K562 (cell line): Measurements from ENCODE around the gene MYO18B. TPM values are rescaled to one million over a fixed set of nuclear protein-coding genes. Genes with fewer than 3 reads are reported as not detected.

Source experiments
- ATAC-seq: fragments of 200-7000 bp; cut with Tn5 transposase; 3 replicates; pipeline ENCODE4 v1.9.1; 2020; ENCODE audit warnings: moderate library complexity
- BruUV-seq: library from RNA; stranded (reverse); fragments of 400-500 nt; replicated peaks from 2 replicates; lab custom pipeline; 2021; lab: Mats Ljungman, UMichigan
- CTCF ChIA-PET: fragments of 300-600 bp; formaldehyde crosslinking; extraction: SDS; loops from one replicate; lab custom pipeline; 2021; ENCODE audit warnings: low intra/inter-chr PET ratio; lab: Yijun Ruan, JAX
- POLR2A ChIA-PET: fragments of 300-600, 350-650 bp; sonication (Branson Sonifier 250); formaldehyde crosslinking; extraction: SDS; loops from one replicate; lab custom pipeline; 2021; ENCODE audit warnings: antibody characterized with exemption, inconsistent platforms; lab: Yijun Ruan, JAX
- DNase-seq, 4 experiments: peaks; one replicate each; pipeline versions ENCODE4 v3.0.0 to v3.0.0-alpha.2; 2011 to 2018; ENCODE audit warnings: low spot score in 3 of 4, mixed read lengths in 3 of 4; ENCODE audit errors: extremely low read depth in 1 of 4
- FAIRE-seq: peaks from 2 replicates; lab custom pipeline; 2011; peaks lifted over from hg19 to GRCh38; lab: Jason Lieb, UNC
- H2AFZ ChIP-seq: 2 replicates; pipeline ENCODE4 v1.6.0; 2011; ENCODE audit warnings: low read depth, low read length, control low read depth, inconsistent platforms
- H3K27ac ChIP-seq: fragments of 200-600 bp; 3 replicates; pipeline ENCODE4 v1.8.0; 2011; ENCODE audit warnings: low read depth, mild to moderate bottlenecking, control low read depth, inconsistent platforms, low read length, moderate library complexity, mixed read lengths; ENCODE audit errors: extremely low read depth
- H3K27me3 ChIP-seq, 2 experiments: fragments of 300-600 bp in 1 of 2; 2 replicates in 1 of 2; 3 replicates in 1 of 2; pipeline versions ENCODE4 v1.6.0 to v1.8.0; 2011; ENCODE audit warnings: inconsistent platforms in 2 of 2, low read length in 2 of 2, mild to moderate bottlenecking in 1 of 2, mixed read lengths in 1 of 2, moderate library complexity in 1 of 2; ENCODE audit not compliant: control insufficient read depth in 2 of 2, insufficient read depth in 2 of 2
- H3K36me3 ChIP-seq: fragments of 300-600 bp; 3 replicates; pipeline ENCODE4 v1.8.0; 2011; ENCODE audit warnings: mild to moderate bottlenecking, low read length, inconsistent platforms; ENCODE audit not compliant: control insufficient read depth, insufficient read depth
- H3K4me1 ChIP-seq, 2 experiments: fragments of 200-600 bp in 1 of 2; replicated peaks in 1 of 2; 2 replicates in 1 of 2; 3 replicates in 1 of 2; pipeline versions ENCODE4 v1.5.1 to v1.8.0; 2011; ENCODE audit warnings: inconsistent platforms in 2 of 2, low read length in 2 of 2, mild to moderate bottlenecking in 1 of 2, mixed read lengths in 1 of 2, moderate library complexity in 1 of 2; ENCODE audit not compliant: control insufficient read depth in 2 of 2, insufficient read depth in 2 of 2
- H3K4me2 ChIP-seq: 2 replicates; pipeline ENCODE4 v1.6.1; 2011; ENCODE audit warnings: low read length, control low read depth, inconsistent platforms, mixed read lengths; ENCODE audit not compliant: insufficient read depth
- H3K4me3 ChIP-seq: fragments of 200-600 bp; sonication (generic), shearing (Covaris generic); 2 replicates; pipeline ENCODE4 v1.5.1; 2016; ENCODE audit warnings: control low read depth, inconsistent platforms
- H3K79me2 ChIP-seq: fragments of 200-600 bp; 3 replicates; pipeline ENCODE4 v1.8.0; 2011; ENCODE audit warnings: low read length, inconsistent platforms; ENCODE audit not compliant: control insufficient read depth, insufficient read depth
- H3K9ac ChIP-seq, 2 experiments: 2 replicates each; pipeline versions ENCODE4 v1.6.0 to v1.6.1; 2011; ENCODE audit warnings: low read depth in 2 of 2, low read length in 2 of 2, control low read depth in 1 of 2, inconsistent platforms in 1 of 2, mild to moderate bottlenecking in 1 of 2, mixed read lengths in 1 of 2; ENCODE audit not compliant: insufficient read depth in 1 of 2
- H3K9me1 ChIP-seq: one replicate; pipeline ENCODE4 v1.6.0; 2011; ENCODE audit warnings: inconsistent platforms, mild to moderate bottlenecking, low read length, moderate library complexity; ENCODE audit not compliant: control insufficient read depth, insufficient read depth
- H3K9me3 ChIP-seq: replicated peaks from 2 replicates; pipeline ENCODE4 v1.5.1; 2011; ENCODE audit warnings: low read depth, low read length, inconsistent platforms; ENCODE audit not compliant: control insufficient read depth, insufficient read depth
- H4K20me1 ChIP-seq: replicated peaks from 2 replicates; pipeline ENCODE4 v1.6.1; 2011; ENCODE audit warnings: low read length, inconsistent platforms, mixed read lengths; ENCODE audit not compliant: control insufficient read depth, insufficient read depth
- BRF1 ChIP-seq: IDR thresholded peaks from 3 replicates; pipeline ENCODE4 v1.6.1; 2011; ENCODE audit warnings: borderline replicate concordance, mild to moderate bottlenecking; ENCODE audit not compliant: insufficient read length; ENCODE audit errors: extremely low read depth
- CBFA2T3 ChIP-seq: fragments of 450-650 bp; IDR thresholded peaks from 2 replicates; pipeline ENCODE4 v1.6.1; 2017
- CHD4 ChIP-seq: fragments of 200-600 bp; sonication (generic); IDR thresholded peaks from 3 replicates; pipeline ENCODE4 v1.6.1; 2012; ENCODE audit warnings: low read depth, mild to moderate bottlenecking, mixed read lengths, low read length, inconsistent platforms; ENCODE audit not compliant: insufficient read depth, insufficient replicate concordance, poor library complexity, severe bottlenecking
- FOS ChIP-seq: IDR thresholded peaks from 3 replicates; pipeline ENCODE4 v1.6.1; 2011; ENCODE audit not compliant: insufficient read length; ENCODE audit errors: extremely low read depth
- NCOA1 ChIP-seq: fragments of 450-650 bp; IDR thresholded peaks from 2 replicates; pipeline ENCODE4 v1.6.1; 2016; ENCODE audit warnings: low read depth
- NFIC ChIP-seq: fragments of 450-650 bp; IDR thresholded peaks from 2 replicates; pipeline ENCODE4 v1.6.1; 2017; ENCODE audit warnings: mild to moderate bottlenecking, inconsistent platforms
- PHF8 ChIP-seq: fragments of 200-600 bp; sonication (generic); IDR thresholded peaks from 2 replicates; pipeline ENCODE4 v1.6.1; 2012; ENCODE audit warnings: mixed run types, mild to moderate bottlenecking, inconsistent platforms, low read length, moderate library complexity, borderline replicate concordance
- YBX1 ChIP-seq: fragments of 450-650 bp; IDR thresholded peaks from 2 replicates; pipeline ENCODE4 v1.7.1; 2016; ENCODE audit warnings: mild to moderate bottlenecking
- ZNF175 ChIP-seq: fragments of 200-800 bp; sonication (Bioruptor generic); IDR thresholded peaks from 2 replicates; pipeline ENCODE4 v1.6.1; 2016; ENCODE audit warnings: low read depth, mild to moderate bottlenecking, missing genetic modification characterization, missing compliant biosample characterization
- ZNF274 ChIP-seq: IDR thresholded peaks from 2 replicates; pipeline ENCODE4 v1.6.1; 2011; ENCODE audit warnings: low read depth, mild to moderate bottlenecking, low read length, moderate library complexity, borderline replicate concordance
- ZNF3 ChIP-seq: fragments of 250-450 bp; sonication (Bioruptor Pico); IDR thresholded peaks from 2 replicates; pipeline ENCODE4 v1.5.0; 2021; ENCODE audit warnings: mild to moderate bottlenecking, moderate library complexity
- ZNF512 ChIP-seq: IDR thresholded peaks from 2 replicates; pipeline ENCODE4 v1.6.1; 2016; ENCODE audit warnings: missing genetic modification characterization, missing compliant biosample characterization
- ZNF589 ChIP-seq: fragments of 200-800 bp; sonication (Bioruptor generic); IDR thresholded peaks from 2 replicates; pipeline ENCODE4 v1.6.1; 2016; ENCODE audit warnings: low read depth, missing genetic modification characterization, missing compliant biosample characterization
- WGBS: fragments of 100-300 bp; shearing (Covaris generic); methylation state at CpG from one replicate; pipeline ENCODE4 v1.1.6; 2016; ENCODE audit warnings: low coverage, mixed read lengths; ENCODE audit not compliant: insufficient coverage; ENCODE audit errors: missing lambda C conversion rate; 5-methylcytosine and 5-hydroxymethylcytosine counted together
- in situ Hi-C: fragments of 300-500 bp; cut with MboI; formaldehyde crosslinking; loops from 4 replicates; pipeline ENCODE4 v1.15.0; 2018; ENCODE audit warnings: inconsistent platforms, mixed read lengths
- intact Hi-C: fragments of 100-400 bp; cut with micrococcal nuclease; formaldehyde crosslinking; loops from 2 replicates; pipeline ENCODE4 v1.14.2; 2022
- polyA plus RNA-seq, 8 experiments: library from polyadenylated mRNA; depleted of rRNA in 4 of 8; stranded (reverse) in 5 of 8; unstranded in 3 of 8; fragments of >200 nt; fragmentation: Nextera tagmentation in 2 of 8; fragmentation: Illumina TruSeq in 1 of 8; extraction: Ambion mirVana in 2 of 8; extraction: Trizol in 1 of 8; gene quantifications; 2 replicates each; pipeline versions ENCODE4 v1.2.1 to v1.2.3, GENCODE V29; 2011 to 2014; ENCODE audit warnings: inconsistent platforms in 1 of 8, missing spikeins in 1 of 8
- total RNA-seq, 7 experiments: library from RNA; depleted of rRNA in 6 of 7; stranded (reverse); fragments of >200 nt in 6 of 7; fragmentation: Illumina TruSeq in 2 of 7; extraction: Trizol in 2 of 7; gene quantifications; 2 replicates each; pipeline versions ENCODE4 v1.2.1 to v1.2.3, GENCODE V29; 2011 to 2021; ENCODE audit warnings: low replicate concordance in 1 of 7

MYO18B gene
- total and polyA plus RNA-seq, 9 of the 15 experiments (the other 6 are each of a cell fraction or from before 2014, with no cell fraction given), result 0.06 to 7.0 (median 4.3) TPM

GRCh38 chr22:25829237-25829636 is 87.2 kb downstream of the MYO18B start:
- DNase-seq, result no peak
- Histone ChIP-seq H3K9me3 (no peaks in the 10 kb centered on the region), H3K36me3 (peaks cover 60% of the 10 kb centered on the region; the same call in 2 of the 3 replicates), H3K4me2 (no peak overlapping the region), H3K27me3 (no peaks in the 10 kb centered on the region), H3K4me1 (no peaks in the 10 kb centered on the region), H3K27ac (no peak overlapping the region), H3K4me3 (no peak overlapping the region), H3K9me1 (no peaks in the 10 kb centered on the region), H2AFZ (no peak overlapping the region), H3K9ac (no peak overlapping the region), H4K20me1 (no peaks in the 10 kb centered on the region), H3K79me2 (no peaks in the 10 kb centered on the region)
- TF ChIP-seq ZNF274, result no peak
- no peak for TF ChIP-seq ZNF175 (CRISPR knock-in tag)
- no peak for TF ChIP-seq CBFA2T3
- no peak for TF ChIP-seq NFIC
- no peak for TF ChIP-seq ZNF512
- no peak for TF ChIP-seq ZNF3 (CRISPR knock-in tag)
- TF ChIP-seq FOS, result no peak
- no peak for TF ChIP-seq NCOA1
- no peak for TF ChIP-seq YBX1
- no peak for TF ChIP-seq BRF1
- TF ChIP-seq CHD4, result no peak
- no peak for TF ChIP-seq PHF8
- TF ChIP-seq ZNF589 (CRISPR knock-in tag), result no peak
- no peak for ATAC-seq
- whole genome bisulfite sequencing, result 100% methylated on average over 3 of the region's 5 CpGs
- in situ Hi-C loops (no loop called here), intact Hi-C loops (no loop called here)
- CTCF ChIA-PET, result no interaction called here
- no peak for FAIRE-seq
- no TSS peak for BruUV-seq
- POLR2A ChIA-PET, result no interaction called here
